Stimulated activated naive CD4-positive, alpha-beta T cell treated with Interleukin-2 at 50 U/mL for 16 hours (primary cell): Measurements from ENCODE around the gene ADAMTS17.

ENCODE experiments used
- DNase-seq: peaks from one replicate; lab custom pipeline; 2025; lab: John Stamatoyannopoulos, UW

The ADAMTS17 gene

GRCh38 chr15:100249096-100249815 is 92.5 kb downstream of the ADAMTS17 start:
- no peak for DNase-seq

GRCh38 chr15:100248236-100248635 is 93.5 kb downstream of the ADAMTS17 start:
- no peak for DNase-seq

- DNase-seq, result no peak
These were observed 94.2 kb downstream of the ADAMTS17 start for GRCh38 chr15:100247228-100248225.

GRCh38 chr15:100245855-100246254 is 95.9 kb downstream of the ADAMTS17 start:
- no peak for DNase-seq

- DNase-seq, result no peak
These were observed 96.3 kb downstream of the ADAMTS17 start for GRCh38 chr15:100245487-100245820.

GRCh38 chr15:100244796-100245486 is 96.8 kb downstream of the ADAMTS17 start:
- no peak for DNase-seq

GRCh38 chr15:100242989-100243388 is 98.8 kb downstream of the ADAMTS17 start:
- no peak for DNase-seq

GRCh38 chr15:100241572-100242482 is 99.9 kb downstream of the ADAMTS17 start:
- DNase-seq, result no peak

- DNase-seq, result no peak
These were observed 104.6 kb downstream of the ADAMTS17 start for GRCh38 chr15:100236981-100237720.

- DNase-seq, result no peak
These were observed 106.7 kb downstream of the ADAMTS17 start for GRCh38 chr15:100235030-100235617.

- DNase-seq, result no peak
These were observed 107.4 kb downstream of the ADAMTS17 start for GRCh38 chr15:100234158-100235029.

- no peak for DNase-seq
These were observed 111.0 kb downstream of the ADAMTS17 start for GRCh38 chr15:100230784-100231183.

- DNase-seq, result no peak
These were observed 112.3 kb downstream of the ADAMTS17 start for GRCh38 chr15:100229181-100230163.

- no peak for DNase-seq
These were observed 114.0 kb downstream of the ADAMTS17 start for GRCh38 chr15:100227781-100228180.

- DNase-seq, result no peak
These were observed 115.7 kb downstream of the ADAMTS17 start for GRCh38 chr15:100226107-100226506.

- no peak for DNase-seq
These were observed 117.3 kb downstream of the ADAMTS17 start for GRCh38 chr15:100224206-100225185.

GRCh38 chr15:100222349-100222715 is 119.4 kb downstream of the ADAMTS17 start:
- DNase-seq, result no peak
